CD4-positive, alpha-beta T cell treated with Interleukin-4 for 4 hours (primary cell): ENCODE measurements around the gene PPFIBP2.

Experiments used
- DNase-seq: peaks from one replicate; pipeline ENCODE4 v3.0.0-alpha.2; 2020

PPFIBP2 gene

DNA sequence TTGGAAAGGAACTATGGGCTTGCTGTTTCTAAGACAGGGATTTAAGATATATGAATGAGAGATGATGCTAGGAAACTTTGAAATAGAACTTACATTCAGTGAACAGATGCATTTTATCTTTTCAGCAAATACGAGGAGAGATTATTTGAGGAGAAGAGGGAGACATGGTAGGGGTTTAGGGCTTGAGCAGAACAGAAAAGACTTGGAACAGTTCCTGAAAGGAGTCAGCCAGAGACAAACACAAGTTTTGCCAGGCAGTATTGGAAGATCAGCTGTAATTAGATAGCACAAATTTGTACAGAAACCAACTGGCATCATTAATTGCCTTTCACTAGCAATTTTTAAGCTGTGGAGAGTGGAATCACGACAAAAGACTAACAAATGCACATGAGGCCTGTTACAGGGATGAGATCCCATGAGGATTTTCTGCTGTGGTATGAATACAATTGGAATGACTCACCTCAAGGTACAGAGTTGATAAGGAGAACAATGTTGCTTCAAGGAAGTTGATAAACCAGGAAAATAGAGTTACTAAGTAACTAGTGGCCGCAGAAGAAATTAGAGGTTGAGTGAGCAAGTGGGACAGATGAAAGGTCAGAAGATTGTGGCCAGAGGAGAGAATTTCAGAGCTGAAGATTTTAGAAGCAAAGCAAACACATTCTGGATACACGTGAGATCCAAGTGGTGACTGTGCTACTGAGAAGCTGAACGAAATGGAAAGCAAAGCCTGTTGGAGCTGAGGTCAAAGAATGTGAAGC is 91.6 kb downstream of the PPFIBP2 start:
- no peak for DNase-seq

DNA sequence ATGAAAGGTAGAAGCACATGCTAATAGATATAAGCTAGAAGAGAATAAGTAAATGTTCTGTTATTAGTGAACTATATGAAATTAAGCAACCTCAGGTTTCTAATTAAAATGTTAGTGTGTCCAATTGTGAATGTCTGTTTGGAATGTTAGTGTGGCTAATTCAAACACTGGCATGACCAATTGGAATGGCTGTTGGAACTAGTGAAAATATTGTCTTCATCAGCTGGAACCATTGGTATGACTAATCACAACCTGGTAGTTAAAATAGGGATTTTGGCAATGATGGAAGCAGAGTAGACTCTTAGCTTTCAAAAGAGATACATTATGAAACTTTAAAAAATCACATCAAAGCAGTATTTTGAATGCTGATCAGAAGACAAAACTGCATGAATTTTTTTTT is 92.7 kb downstream of the PPFIBP2 start:
- no peak for DNase-seq

DNA sequence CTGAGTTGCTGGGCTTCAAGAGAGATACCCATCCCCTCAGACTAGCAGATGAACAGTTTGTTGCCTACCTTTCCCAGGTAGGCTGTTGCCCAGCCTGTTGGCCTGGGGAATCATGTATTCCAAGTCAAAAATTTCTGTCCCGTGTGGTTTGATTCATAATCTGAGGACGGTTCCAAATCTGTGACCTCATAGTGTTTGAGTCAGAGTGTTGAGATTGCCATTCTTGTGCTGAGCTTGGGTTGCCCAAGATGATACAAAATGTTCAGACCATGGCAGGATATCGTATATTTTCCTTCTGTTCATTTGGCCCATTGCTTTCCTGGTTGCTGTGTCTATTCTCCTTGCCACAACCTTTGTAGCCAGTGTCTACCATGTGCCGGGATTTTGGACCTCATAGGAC is 95.2 kb downstream of the PPFIBP2 start:
- DNase-seq = no peak

DNA sequence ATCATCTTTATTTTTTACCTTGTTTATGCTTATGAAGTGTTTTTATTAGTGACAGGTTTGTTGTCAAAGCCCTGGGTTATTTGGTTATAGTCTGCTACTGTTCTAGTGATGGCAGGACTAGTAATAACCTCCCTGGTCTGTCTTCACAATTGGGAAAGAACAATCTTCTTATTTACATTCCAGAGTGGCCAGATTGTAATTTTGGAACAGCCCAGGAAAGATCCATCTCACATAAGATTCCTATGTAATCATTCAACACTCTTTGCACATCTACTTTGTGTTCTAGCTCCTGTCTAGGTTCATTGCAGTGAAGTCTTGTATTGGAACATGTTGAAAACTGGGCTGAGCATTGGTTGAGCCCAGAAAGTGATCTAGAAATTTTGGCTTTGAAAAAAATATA is 95.7 kb downstream of the PPFIBP2 start:
- no peak for DNase-seq

DNA sequence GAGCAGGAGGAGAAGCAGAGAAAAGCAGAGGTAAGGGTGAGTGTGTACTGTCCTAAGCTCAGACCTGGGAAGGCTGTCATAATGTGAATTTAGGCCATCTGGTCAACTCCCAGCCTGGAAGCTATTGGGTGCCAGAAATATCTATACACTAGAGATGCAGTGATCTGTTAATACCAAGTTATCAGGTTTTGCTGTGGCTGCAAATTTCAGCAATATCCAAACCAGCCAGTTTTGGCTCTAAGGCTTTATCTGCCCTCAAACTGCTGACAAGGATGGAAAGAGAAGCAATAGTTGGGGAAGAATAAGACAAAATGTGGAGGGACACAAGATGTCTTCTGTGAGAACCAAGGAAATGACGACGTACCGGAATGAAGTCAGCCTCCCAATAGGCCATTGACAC is 96.6 kb downstream of the PPFIBP2 start:
- no peak for DNase-seq

DNA sequence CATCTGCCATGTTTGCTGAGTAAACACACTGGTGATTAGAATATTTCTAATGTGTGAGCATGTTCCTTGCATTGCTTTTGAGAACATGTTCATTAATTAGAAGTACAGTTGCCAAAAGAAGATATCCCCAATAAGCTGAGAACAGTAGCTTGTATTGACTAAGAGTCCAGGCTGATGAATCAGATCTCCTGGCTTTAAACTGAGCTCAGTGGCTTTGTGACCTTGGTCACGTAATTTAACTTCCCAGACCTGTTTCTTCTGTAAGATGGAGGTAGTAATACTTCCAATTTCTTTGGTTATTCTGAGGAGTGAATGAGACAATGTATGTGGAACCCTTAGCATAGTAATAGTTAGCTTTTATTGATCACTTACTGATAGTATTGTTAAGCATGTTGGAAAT is 97.6 kb downstream of the PPFIBP2 start:
- DNase-seq = no peak

DNA sequence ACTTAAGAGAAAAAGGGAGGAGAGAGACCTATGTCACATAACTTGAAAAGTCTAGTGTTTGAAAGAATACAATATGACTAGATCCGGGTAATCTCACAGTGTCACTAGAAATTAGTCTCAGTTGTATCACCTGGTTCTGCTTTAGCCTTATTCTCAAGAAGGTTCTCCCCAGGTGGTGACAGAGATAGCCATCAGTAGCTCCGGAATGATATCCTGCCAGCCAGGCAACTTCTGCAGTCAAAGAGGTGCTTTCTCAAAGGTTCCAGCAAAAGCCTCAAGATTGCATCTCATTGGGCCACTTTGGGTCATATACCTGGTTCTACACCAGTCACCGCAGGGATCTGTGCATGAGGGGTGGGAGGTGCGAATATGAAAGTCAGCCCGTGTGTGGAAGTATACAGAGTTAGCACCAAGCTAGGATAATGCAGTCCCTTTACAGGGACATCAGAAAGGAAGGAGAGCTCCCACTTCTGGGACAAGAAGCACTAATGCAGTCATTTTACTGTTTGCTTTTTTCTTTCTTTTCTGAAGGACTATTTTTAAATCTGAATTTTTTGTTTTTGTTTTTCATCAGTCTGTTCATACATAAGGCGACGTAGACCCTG is 98.4 kb downstream of the PPFIBP2 start:
- DNase-seq = no peak

DNA sequence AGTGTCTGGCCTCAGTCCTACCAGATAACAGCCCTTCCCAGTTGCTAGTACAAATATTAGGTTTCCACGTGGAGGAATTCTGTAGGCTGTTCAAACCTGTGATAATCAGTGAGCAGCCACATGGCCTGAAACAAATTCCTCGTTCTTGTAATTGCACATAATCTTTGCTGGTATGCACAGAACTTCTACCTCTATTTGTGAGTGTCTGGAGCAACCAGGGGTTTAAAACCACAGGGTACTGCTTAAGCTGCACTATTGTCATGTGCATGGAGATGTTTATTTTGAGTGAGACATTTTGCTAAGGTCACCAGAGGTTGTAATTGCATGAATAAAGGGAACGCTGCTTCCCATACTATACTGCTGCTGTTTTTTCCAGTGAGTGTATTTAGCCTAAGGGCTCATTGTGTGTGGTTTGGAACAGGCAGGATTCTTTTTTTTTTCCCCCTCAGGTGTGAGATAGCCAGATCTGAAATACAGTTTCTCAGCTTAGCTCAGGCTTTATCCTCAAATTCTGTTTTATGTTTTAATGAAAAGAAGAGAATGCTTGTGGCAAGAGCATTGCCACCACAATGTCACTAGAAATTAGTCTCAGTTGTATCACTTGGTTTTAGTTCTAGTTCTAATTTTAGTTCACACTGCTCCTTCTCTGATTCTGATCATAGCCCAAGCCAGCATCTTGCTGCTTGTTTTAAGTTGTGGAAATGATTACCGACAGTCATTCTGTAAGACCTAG is 99.0 kb downstream of the PPFIBP2 start:
- DNase-seq = no peak

DNA sequence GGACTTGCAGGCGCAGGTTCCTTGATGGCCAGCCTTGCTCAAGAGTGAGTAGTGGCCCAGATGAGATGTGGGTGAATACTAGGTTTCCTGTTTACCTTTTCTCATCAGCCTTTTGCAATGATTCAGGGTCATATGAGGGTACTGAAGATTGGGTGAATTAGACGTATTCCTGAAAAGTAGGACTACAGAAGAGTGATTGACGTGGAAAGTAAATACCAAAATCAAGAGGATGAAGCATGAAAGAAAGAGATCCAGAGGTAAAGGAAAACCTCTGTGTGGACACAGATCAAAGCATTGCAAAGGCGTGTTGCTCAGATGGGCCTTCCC is 99.6 kb downstream of the PPFIBP2 start:
- no peak for DNase-seq

DNA sequence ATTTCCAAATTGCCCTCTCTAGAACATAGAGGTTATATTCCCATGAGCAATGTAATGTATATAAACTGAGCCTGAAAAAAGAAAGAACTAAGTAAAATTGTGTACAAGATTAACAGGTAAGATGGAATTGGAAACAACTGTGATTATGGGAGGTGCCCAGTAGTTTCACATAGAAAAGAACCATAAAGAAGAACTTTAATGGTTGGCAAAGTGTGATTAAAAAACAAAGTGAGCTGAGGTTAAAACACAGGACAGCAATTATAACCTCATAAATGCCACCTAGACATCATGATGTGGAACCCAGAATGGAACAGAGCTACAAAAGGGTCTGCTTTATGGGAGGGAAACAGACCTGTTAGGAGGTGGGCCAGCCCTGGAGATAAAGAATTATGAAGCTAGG is 100.9 kb downstream of the PPFIBP2 start:
- DNase-seq = no peak

DNA sequence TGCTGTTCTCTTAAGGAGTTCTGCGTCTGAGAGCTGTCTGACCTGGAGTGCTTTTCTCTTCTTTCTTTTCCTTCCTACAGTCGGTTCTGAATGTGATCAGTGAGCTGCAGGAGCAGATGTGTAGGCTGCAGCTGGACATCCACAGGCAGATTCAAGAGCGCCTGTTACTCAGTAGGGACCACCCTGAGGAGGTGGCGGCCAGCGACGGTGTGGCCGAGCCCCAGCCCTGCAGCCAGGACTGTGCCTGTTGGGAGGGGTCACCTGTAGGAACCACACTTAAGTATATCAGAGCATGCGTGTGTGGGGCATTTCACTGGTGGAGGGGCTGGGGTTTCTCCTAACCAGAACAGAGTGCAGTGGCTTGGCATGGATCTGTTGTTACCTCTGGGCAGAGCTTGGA is 103.2 kb downstream of the PPFIBP2 start:
- no peak for DNase-seq

DNA sequence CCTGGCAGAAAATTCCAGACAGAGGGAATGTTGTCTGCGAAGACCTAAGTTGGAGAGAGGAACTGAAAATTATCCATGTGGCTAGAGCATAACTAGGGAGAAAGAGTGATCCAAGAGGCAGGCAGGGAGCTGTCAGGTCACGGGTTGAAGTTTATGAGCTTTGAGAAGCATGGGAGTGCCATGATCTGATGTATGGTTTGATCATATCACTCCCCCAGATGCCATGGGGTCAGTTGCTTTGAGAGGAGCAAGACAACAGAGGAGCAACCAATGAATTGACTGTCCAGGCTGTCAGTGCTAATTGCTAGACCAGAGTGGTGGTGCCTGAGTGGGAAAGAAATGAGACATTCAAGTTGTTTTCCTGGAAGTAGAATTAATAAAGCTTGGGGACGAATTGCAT is 105.5 kb downstream of the PPFIBP2 start:
- DNase-seq = no peak

DNA sequence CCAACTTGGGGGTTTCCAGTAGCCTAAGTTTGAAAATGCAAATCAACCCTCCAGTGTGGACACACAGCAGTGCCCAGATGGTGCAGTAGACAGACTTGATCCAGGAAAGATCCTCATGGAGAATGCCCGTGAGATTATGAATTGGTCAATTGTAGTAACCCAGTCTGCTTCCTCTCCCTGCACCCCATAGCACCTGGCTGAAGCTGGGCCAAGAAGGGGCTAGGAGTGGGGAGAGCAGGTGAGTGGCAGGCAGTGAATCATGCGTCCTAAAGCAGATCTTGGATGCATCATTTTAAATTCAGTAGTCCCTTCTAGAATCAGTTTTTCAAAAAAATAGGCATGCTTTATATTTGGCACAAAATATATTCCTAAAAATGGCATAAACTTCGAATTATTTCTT is 107.3 kb downstream of the PPFIBP2 start:
- DNase-seq = no peak

DNA sequence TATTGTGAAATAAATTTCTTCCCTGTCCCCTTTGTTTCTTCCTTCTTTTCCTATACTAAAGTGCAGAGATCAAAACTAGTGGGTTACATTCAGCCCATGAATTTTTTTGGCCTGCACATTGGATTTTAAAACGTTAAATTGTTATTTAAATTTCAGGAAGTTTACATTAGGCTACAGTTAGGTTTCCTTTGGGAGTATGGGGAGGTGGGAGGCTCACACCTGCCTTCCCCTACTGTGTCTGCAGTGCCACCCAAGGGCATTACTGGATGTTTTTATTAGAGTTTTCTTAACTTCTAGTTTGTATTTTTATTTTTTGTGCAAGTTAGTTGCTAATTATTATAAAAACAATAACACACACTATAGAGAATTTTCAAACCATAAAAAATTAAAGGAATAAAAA is 107.8 kb downstream of the PPFIBP2 start:
- DNase-seq = no peak

DNA sequence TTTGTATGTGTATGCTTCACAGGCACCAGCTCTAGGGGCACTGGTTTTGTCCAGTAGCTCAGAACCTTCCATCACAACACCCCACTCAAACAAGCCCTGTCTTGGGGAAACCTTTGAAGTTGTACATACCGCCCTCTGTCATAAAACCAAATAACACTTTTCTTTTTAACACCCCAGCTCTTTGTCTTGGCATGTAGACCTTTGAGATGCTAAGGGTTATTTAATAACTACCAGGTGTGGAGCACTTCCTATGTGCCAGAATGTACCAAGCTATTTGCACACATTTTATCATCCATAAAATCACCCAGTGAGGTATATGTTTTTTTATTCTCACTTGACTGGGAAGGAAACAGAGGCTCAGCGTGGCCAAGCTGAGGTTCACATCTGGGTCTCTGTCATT is 108.9 kb downstream of the PPFIBP2 start:
- DNase-seq = no peak

DNA sequence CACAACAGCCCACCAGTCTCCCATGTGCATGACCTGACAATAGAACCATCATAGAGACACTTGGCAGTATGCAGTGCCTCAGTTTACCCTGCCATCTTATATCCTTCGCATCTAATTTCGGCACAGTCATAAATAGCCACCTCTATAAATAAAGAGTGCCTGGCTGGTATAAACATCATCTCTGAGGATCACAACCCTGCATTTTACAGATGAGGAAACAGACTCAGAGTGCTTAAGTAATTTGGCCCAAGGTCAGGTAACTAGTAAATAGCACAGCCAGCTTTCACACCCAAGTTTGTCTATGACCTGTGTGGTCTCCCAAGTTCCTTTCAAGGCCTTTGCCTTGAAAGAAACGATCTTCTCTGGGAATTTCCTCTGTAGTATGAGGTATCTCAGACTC is 114.9 kb downstream of the PPFIBP2 start:
- DNase-seq = no peak

DNA sequence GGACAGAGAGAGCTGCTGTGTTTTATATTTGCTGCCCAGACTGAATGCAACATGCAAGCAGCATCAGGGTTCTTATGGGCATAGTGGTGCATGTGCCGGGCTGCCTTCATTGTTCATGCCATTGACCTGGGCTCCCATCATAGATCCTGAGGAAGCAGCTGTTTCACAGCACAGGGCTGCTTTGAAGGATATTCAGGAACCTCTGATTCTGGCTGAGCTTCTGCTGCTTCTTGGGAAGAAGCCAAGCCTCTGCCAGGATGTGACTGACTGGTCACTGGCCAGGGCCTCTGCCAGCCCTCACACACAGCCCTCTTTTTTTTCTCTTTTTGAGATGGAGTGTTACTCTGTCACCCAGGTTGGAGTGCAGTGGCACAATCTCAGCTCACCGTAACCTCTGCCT is 116.2 kb downstream of the PPFIBP2 start:
- DNase-seq = no peak

DNA sequence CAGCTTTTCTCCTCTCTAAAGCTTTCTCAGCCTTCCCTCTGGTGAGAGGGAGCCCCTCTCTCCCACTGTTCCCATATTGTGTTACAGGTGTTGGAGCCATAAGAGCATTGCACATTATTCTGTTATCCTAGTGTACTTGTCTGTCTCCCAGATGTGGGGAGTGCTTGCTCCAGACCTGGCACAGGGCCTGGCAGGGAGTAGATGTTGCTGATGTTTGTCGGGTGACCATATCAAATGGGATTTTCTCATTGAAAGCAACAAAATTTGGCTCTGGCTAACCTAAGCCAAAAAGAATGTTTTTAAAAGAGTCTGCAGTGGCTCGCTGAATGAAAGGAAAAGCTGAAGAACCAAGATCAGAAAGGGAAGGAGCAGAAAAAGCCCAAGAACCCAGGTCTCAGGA is 118.4 kb downstream of the PPFIBP2 start:
- no peak for DNase-seq

DNA sequence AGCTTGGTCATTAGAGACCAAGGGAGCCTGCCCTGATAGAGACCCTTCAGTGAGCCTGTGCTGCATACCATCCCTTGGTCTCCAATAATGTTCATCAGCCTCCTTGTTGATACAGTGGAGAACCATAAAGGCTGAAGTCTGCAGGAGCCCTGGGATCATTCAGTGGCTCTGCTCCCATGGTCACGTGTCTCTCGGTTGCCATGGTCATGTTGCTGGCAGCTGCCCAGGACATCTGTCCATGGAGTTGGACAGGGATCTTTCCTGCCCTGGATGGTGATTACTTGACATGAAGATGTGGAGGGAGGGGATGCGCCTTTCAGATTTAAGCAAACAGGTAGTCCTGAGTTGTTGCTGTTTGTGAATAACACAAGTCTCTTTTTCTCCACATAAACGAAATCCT is 121.3 kb downstream of the PPFIBP2 start:
- DNase-seq = no peak

DNA sequence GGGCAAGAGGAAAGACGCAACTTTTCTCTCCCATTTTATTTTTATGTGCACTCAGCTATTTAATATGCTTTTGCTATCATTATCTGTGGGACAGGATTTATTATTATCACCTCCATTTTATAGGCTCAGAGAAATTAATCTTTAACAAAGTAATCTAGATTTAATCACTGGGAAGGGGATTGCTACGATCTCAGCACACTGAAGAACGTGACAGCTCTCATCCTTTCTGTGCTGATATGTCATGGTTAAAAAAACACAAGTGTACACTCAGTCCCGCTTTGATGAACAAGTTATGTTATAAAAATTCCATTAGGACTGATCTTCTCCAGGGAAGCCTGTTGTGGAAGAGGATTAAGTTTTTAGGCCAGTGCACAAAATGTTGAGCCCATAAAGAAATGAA is 121.9 kb downstream of the PPFIBP2 start:
- no peak for DNase-seq

DNA sequence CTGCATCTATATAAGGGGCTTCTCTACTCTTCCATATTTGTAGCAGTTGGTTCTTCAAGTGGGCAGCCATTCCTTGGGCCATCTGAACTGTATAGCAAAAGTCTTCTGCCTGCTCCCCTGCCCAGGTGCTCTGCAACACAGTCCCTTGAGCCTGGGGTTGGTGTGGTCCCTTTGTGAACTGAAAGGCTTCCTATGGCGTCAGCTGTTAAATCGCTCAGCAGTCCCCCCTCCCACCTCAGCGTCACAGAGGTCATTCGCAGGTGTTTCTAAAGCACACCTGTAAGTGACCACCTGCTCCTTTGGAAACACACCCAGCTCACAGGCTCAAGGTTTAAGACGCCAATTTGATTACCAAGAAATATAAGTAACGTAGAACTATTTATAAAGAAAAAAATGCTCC is 122.6 kb downstream of the PPFIBP2 start:
- no peak for DNase-seq

DNA sequence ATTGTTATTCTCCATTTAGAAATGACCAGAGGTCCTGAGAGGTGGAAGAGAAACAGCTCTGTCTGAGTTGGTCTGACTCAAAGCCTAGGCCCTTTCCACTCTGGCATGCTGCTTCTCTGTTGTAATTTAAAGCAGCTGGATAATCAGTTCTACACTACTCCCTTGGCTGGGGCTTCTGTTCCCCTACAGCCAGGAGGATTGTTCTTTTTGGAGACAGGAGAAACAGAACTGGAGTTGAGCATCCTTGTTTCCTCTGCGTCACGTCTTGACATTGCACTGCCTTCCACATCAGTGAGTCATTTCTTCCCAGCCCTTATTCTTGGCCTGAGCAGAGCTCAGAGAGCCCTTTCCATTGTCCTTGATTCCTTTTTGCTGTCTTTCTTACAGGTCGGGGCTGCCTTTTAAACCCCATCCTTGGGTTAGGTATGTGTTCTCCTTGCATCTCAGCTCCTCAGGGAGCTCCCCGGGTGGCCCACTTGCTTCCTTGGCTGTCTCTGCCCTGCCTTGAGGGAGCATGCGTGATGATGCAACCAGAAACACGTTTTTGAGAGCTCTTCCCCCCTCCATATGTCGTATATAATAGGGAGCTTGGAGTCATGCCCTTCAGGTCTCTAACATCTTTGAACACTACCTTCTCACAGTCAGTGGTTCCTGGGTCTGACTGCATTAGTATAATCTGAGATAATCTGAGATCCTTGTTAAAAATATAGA is 123.8 kb downstream of the PPFIBP2 start:
- DNase-seq = no peak

DNA sequence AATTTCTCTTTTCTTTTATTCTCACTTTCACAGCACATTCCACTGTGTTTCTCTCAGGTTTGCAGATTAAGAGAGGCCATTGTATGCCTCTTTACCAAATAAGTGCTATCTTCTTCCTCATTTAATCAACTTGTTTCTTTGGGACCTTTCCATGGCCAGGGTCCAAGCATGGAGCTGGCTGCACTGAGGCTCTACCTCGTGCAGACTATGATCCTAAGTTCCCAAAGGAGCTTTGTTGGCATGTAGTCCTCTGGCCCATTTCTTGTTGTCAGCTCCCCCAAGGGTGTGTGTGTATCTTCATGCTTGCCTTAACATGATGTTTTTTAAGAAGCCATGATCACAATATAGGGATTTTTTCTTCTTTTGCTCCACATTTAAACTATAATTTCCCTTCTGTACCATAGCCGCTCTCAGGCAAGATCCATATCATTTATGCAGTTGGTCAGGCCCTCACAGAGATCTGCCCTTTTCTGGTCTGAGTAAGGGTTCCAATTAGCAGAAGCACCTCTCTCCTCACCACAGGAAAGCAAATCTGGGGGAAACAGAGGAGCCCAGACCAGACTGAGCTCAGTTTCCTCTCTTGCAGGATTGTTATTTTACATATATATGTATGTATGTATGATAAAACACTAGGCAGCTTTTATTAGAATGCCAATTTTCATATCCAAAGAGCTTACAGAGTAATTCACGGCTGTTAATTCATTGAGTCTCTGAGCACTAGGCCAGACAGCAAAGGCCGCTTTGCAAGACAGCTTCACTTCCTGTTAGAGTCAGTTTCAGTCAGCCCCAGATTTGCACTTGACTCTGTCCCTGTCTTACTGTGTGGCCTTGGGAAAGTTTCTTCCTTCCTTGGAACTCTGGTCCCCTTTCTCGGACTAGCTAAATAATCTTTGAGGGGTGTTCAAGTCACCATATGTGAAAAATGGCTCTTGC is 125.2 kb downstream of the PPFIBP2 start:
- DNase-seq = no peak
